NK-92 (cell line): Measurements from ENCODE around the gene CTNNBIP1.

ENCODE experiments used
- DNase-seq: peaks from one replicate; lab custom pipeline; 2025; ENCODE audit not compliant: unreplicated experiment; lab: John Stamatoyannopoulos, UW

CTNNBIP1 gene

DNA sequence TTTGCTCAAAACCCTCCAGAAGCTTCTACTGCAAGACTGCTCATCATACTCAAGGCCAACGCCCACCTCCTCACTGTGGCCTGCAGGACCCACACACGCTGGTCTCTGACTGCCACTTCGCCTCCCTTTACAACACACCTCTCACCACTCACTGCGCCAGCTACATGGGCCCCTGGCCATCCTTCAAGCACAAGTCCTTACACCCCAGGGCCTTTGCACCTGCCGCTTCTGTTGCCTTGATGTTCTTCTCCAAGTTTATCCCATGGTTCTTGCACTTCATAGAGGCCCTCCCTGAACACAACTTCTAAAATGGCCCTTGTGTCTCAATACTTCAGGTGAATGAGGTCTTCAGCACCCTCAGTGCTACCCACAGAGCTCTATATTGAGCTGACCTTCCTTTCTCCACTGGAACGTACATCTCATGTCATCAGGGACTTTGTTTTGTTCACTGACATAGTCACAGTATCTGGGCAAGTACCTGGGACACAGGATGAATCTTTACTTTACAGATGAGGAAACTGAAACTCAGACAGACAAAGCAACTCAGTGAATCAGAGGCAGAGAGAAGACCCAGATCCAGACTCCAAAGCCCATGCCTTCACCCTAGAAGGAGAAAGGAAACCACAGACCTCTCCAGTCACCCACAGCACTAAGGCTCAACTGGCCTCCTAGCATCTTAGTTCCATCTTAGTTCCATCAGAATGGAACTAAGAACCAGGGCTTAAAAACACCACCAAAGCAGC, 51.6 kb downstream of the CTNNBIP1 start:
- no peak for DNase-seq

DNA sequence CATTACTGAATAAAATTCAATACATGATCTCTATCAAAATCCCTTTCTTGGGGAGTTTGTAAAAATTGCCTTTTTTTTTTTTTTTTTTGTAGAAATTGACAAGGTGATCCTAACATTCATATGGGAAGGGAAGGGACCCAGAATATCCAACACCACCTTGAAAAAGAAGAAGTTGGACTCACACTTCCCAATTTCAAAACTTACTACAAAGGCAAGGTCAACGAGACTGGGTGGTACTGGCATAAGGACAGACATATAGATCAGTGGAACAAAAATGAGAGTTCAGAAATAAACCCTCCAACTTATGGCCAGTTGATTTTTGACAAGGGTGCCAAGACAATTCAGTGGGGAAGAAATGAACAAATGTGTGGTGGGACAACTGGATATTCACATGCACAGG, 54.9 kb downstream of the CTNNBIP1 start:
- no peak for DNase-seq

DNA sequence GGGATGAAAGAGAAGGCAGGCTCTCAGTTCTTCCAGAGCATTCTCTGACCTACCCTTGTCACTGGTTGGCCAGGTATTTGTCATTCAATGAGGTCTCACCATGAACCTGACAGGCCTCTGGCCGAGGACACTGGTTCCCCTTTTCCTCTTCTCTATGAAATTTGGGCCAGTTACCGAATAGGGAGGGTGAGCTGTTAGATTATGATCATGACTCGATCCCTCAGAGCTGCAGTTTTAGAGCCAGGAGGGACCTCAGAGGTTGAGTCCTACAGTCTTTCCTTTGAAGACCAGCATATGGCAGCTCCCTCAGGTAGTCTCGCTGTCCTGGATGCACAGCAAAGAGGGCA, 56.8 kb downstream of the CTNNBIP1 start:
- no peak for DNase-seq

DNA sequence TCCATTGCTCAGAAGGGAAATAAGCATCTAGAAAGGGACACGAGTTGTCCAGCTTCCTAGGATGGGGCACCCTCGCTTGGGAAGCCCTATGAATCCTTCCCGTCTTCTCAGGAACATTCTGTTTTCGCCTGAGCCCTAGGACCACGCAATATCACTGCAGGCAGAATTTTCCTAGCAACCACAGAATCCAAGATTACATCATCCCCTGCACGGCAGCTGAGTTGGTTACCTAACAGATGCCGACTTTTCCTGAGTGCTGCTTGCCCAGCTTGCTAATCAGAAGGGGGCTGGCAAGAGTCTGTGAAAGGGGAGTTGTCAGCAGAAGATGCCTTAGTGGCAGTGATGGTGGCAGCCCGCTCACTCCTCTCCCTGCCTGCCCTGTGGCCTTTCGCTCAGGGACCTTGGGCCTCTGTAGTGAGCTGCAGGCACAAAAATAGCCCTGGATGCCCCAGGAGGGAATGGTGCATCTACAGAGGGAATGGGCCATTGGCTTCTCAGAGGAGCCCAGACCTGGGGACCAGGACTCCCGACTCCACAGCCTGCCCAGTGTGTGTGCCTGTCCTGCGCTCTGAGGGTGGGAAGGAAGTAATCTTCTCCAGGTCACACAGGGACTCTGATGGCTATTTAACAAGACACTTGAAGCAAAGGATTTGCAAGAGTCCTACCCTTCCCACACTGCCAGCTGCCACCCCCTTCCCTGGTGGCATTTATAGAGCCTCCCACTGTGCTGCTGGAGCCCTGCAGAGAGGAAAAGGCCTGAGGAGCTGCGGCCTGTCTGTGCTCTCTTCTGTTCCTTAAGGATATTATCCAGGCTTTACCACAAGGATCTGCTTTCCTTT, 57.4 kb downstream of the CTNNBIP1 start:
- DNase-seq = no peak

DNA sequence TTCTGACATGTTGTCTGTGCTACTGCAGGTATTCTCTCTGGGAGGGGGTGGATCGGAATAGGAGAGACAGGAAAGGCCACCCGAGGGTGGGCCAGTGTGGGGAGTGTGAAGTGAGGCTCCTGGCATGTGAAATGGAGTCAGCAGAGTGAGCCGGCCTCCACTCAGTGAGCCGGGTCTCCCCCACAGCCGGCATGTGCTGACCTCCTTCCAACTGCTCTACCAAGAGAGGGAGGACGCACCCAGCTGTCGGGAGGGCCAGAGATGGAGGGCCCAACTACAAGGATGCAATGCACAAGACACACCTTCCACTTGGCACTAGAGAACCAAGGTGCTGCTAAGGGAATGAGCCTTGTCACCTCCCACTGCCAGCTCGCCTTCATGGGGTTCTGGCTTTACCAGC, 58.1 kb downstream of the CTNNBIP1 start:
- DNase-seq = no peak

DNA sequence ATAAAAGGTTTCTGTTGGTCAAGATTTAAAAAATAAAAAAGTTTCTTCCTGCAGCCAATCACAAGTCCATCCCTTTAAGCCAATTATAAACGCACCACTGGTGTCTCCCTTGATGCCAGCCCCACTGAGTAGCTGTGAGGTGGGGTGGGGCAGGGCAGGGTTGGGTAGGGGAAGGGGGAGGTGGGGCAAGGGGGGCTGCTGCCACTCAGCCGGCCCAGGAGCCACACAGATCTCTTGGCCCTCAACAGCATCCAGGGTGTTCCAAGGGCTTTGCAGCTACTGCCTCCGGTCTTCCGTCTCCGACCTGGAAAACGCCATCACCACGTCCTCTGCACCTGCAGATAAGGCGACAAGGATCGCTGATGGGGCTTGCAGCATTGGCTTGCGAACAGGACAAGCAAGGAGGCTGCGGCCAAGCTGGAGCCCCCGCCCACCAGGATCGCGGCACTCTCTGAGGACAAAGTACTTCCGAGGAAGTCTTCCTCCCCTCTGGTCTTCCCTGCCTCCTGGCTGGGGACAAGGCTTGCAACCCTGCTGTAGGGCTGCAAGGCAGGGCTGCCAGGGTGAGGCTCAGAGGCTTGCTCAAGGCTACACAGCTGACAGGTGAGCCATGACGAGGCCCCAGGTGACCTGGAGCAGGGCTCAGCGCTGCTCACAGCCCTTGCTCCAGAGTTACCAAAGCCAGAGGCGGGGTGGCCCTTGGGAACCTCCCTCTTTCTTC, 59.5 kb downstream of the CTNNBIP1 start:
- no peak for DNase-seq

DNA sequence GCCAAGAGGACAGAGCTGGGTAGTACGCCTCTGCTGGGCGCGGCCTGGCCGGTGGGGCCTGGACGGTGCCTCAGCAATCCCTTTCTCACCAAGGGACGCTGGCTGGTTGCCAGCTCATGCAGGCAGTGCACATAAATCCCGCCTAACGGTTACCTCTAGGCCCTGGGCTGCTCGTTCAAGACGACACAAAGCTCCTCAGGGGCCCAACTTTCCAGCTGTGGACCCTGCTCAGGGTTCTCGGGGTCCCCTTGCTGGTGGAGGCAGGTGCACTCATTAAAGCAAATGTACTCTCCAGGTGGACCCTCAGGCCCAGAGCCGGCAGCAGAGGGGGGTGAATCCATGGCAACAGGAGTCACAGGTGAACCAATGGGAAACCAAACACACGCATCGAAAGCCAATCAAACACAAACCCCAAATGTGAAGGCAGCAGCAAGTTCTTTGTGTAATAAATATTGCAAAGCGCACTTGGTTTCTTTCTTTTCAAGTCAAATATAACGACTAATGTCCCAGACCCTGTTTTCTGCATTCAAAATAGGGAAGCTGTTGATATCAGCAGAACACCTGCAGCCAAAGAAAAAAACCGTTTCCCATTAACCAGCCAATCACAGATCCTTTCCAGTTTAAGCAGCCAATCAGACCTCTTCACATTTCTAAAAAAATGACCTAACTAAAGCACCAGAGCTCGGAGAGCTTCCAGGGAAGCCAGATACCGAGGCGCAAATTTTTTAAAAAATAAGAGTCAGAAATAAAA, 60.2 kb downstream of the CTNNBIP1 start:
- no peak for DNase-seq

DNA sequence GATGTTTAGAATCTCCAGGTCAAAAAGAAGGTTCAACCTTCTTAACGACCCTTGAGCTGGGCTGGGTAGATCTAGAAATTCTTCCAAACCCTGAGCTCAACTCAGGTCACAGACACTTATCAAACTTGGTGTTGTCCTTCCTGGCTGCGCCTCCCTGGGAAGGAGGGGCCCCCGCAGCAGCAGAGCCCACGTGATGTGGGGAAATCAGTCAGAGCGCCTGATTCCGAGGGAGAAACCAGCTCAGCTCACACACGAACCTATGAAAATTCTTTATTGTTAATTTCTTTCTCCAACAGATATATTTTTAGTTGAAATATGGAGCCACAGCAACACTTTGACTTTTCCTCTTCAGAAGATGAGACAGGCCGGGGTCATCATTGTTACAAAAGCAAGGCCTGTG, 62.0 kb downstream of the CTNNBIP1 start:
- no peak for DNase-seq

DNA sequence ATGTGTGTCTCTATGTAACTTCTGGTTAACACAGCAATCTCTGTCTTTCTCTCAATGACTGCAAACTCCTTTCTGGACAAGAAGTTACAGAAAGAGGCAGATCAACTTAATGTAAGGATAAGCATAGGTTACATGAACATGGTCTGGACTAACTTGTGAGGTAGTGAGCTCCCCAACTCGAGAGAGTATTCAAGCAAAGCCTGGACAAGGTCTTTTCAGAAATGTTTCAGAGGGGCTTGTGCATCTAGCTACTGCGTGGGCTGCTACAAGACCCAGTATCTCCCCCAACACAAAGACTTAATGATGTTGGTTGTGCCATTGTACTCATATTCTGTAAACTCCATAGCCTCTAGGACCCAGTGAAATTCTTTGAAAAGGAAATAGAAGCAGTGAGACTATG, 62.8 kb downstream of the CTNNBIP1 start:
- no peak for DNase-seq

DNA sequence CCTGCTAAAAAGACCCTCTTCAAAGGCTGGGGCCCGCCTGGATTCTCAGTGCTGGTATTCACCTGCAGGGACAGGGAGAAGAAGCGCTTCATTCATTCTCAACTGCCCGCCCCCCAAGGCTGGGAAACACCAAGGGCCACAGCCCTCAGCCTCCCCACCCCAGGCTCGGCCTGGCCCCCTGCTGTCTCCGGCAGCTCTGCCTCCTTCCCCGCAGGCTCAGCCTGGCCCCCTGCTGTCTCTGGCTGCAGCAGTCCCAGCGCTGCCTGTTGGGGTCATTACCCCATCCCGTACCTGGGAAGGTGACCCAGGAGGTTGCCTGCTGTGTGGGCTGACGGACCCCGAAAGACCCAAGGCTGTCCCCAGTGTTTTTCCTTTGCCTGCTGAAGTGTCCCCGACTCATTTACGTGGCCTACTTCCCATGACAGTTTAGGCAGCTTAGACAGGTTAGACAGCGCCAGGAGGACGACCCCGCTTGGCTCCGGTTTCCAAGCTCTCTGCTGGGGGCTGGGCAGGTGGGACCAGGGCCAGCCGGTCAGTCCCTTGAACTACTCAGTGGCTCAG, 63.4 kb downstream of the CTNNBIP1 start:
- no peak for DNase-seq

DNA sequence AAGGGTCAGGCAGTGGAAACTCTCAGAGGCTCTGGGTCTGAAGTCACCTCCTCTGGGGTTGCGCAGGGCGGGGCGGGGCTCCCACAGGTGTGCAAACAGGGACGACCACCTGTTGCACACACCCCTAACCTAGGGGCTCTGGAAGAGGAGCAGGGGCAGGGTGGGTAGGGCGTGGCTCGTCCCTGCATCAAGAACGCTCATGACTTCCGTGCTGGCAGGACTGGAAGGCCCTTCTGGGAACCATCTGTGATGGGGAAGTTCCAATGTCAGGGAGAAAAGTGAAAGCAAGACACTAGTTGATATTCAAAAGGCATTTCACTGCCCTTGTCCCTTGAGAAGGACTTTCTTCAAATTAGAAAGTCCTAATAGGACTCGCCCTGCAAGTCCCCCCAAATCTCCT, 64.2 kb downstream of the CTNNBIP1 start:
- DNase-seq = no peak

DNA sequence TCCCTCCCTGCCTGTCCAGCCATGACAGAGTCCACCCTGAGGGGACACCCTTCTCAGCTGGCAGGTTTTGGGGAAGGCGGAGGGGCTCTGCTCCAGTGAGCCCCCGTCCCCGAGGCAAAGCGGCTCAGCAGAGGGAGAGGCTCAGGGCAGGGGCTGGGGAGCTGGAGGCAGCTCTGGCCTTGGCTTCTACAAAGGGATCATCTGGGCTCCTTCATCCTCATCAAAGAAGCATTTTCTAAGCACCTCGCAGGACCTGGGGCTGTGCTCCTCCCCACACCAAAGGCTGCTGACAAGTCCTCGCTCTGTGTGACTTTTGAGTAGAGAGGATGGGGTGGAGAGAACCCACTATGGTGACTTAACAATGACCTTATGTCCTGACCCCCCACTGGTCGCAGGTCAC, 65.3 kb downstream of the CTNNBIP1 start:
- DNase-seq = no peak

DNA sequence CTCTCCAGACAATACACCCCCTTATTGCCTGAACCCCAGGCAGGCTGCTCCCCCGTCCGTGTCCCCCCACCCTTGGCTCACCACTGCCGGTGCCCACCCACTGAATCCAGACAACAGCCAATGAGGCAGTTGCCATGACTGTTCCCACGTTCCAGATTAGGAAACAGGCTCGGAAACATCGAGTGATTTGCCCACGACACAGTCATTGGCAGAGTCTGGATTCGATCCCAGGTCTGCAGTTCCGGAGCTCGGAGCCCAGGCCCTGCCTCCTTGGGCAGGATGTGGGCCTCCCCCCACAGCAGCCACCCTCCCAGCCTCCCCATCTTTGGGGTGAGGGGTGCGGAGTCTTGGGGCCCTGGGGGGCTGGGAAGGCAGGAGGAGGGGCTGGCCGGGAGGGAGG, 66.0 kb downstream of the CTNNBIP1 start:
- no peak for DNase-seq

DNA sequence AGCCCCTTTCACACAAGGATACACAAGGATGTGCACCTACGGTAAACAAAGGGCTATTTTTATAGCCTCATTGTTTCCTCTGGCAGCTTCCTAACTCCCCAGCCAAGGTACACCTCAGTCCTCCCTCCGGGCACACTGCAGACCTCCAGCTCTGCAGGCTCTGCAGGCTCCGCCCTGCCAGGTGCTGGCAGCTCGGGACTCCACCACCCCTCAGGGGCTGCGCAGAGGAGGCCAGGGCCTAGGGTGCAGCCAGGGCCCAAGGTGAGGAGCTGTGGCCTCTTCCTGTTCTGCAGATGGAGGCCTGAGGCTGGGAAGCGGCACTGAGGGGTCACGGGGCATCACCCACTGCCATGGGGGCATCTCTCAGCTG, 66.5 kb downstream of the CTNNBIP1 start:
- DNase-seq = no peak

DNA sequence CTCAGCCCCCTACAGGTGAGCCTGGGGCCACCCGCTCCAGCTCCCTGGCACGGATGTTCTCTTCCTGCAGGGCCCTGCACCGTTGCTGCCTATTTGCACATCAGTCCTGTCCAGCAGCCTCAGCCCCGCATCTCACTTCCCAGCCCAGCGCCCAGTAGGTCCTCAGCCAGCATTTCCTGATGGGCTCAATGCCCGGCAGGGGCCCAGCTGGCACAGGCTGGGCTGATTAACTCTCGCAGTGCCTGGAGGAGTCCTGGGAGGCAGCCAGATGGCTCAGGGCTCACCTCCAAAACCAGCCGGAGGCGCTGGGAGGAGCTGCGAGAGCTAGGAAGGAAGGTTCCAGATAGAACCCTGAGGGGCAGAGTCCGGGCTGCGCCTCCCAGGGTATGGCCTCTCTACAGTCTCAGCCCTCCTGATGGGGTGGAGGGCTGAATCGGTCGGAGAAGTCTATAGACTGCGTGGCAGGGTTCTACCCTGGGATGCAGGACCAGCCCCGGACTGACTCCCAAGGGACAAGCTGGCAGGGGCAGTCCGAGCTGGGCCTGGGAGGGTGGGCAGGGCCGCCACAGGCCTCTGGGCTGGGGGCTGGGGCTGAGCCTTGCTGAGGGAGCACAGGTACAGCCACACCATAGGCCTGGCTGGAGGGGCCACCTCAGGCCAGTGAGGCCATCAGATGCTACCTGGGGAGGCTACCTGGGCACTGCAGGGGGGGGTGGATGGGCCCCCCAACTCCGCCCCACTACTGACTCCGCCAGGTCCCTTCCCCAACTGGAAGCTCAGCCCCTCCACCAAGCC, 67.1 kb downstream of the CTNNBIP1 start:
- DNase-seq = no peak

DNA sequence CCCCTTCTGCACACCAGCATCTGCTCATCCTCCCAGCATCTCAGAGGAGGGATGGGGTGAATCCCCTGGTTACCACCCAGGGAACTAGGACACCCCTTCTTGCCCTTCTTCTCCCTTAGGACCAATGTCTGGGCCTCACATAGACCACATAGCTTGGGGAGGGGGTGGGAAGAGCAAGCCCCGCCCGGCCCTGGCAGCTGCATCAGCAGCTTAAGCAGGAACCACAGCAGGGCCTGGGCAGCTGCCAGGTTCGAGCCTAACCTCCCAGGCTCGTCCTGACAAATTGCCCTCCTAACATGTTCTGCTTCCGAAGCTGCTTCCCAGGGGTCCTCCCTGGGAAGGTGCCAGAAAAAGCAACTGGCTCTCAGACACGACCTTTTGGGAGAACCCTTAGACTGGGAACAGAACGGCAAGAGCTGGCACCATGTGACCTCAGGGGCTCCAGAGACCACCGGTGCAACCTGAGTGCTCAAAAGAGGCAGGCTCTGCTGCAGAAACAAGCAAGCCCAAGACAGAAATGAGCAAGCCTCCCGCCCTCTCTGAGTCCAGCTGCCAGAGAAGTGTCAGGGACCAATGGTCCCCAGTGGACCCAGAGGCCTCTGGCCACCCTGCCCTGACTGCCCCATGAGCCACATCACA, 67.9 kb downstream of the CTNNBIP1 start:
- DNase-seq = no peak

DNA sequence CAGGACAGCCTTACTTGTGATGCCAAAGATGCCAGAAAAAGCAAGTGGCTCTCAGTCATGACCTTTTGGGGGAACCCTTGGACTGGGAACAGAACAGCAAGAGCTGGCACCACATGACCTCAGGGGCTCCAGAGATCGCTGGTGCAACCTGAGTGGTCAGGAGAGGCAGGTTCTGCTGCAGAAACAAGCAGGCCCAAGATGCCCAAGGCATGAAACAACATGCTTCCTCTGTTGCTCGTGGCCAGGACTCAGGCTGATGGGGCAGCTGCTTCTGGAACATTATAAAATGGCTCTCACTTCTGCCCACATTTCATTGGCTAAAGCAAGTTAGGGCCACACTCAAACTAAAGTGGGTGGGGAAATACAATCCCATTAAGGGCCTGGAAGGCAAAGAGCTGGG, 68.6 kb downstream of the CTNNBIP1 start:
- DNase-seq = no peak

DNA sequence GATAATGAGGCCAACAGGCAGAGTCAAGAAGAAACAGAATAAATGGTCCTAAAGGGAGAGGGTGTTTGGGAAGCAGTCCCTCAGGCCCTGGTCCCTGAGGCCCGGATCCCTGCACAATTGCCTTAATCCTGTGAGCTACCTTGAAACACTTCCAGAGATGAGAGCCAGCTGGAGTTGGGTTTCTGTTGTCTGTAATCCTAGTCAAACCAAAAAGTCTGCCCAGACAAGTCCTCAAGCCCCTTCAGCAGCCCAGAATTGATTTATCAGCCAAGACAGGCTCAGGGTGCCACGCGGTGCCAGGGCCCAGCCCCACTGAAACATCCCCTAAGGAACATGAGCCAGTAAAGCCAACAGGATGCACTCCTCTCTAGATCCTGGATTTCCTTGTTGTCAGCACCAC, 69.9 kb downstream of the CTNNBIP1 start:
- DNase-seq = no peak

DNA sequence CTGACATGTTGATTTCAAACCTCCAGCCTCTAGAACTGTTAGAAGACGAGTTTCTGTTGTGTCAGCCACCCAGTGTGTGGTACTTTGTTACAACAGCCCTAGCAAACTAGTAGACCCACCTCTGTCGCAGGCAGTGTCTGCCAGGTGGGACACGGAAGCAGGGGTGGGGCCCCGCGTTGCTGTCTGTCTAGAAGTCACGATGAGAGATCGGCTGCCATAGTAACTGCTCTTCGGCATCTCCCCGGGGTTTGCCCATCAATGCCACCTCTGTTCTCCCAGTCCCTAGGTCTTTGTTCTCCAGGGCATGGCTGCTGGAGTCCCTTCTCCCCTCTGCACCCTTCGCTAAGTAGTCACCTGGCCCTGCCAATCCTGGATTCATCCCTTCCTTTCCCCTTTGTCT, 71.1 kb downstream of the CTNNBIP1 start:
- DNase-seq = no peak

DNA sequence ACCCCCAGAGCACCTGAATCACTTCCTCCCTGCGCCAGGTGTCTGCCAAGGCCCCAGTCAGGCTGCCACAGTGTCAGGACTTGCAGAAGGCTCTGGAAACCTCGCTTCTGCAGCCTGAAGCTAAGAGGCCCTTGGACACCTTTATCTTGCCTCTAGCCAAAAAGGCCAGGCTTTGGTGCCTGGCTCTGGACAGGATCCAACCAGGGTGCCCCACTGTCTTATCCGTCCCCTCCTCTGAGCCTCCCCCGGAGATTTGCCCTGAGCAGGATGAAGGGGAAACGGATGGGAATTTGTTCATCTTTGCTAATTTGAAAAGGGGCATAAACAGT, 73.5 kb downstream of the CTNNBIP1 start:
- DNase-seq = no peak
